ENCODE results near the gene RTN4.
"Not testable (repeated sequence)": the region's sequence is repeated elsewhere in the genome, so short reads cannot be mapped to it uniquely, and the experiment has no call there.

The RTN4 gene

DNA sequence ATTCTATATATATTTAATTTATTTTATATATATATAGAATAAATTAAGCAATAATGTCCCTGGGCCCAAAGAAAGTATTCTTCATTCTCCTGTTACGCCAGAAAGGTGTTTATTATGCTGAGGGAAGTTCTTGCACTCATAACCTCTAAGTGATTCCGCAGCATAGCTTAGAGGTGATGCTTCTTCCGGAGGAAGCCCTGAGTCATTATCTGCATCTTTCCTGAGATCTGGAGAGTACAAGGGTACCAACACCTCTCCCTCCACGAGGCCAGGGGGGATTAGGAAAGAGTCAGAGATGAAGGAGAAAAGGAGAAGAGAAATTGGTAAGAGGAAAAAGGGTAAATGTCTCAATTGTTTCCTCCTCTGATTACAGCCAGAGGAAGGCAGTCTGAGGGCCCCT lies 43.1 kb upstream of the RTN4 start:
- Histone ChIP-seq H3K36me3 (ENCODE audit: control insufficient read depth, insufficient read depth, low read length) (no peaks in the 10 kb centered on the region), H3K4me3 (replicated peaks; ENCODE audit: low read depth, low read length) (no peak overlapping the region), H3K27me3 (replicated peaks; ENCODE audit: control insufficient read depth, insufficient read depth, low read length) (no peaks in the 10 kb centered on the region)
- TF ChIP-seq CTCF (IDR thresholded peaks at IDR 0.05; ENCODE audit: insufficient read depth, low read length, poor library complexity, severe bottlenecking), result no peak
- DNase-seq (ENCODE audit: extremely low read depth, insufficient read length), result no peak

DNA sequence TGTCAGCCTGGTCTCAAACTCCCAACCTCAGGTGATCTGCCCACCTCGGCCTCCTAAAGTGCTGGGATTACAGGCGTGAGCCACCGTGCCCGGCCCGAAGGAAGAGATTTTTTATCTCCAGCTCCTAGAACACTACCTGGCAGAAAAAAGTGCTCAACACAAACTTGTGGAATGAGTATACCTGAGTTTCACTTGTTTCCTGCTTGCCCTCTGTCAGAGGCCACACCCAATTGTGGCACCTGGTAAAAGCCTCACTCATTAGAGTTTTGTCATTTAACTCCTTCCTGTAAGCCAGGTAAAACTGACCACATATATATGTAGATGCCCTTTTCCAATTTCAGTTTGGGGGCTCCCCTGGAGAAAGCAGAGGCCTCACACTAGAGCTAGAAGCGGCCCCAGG lies 42.2 kb upstream of the RTN4 start:
- Histone ChIP-seq H3K36me3 (ENCODE audit: control insufficient read depth, insufficient read depth, low read length) (no peaks in the 10 kb centered on the region), H3K4me3 (replicated peaks; ENCODE audit: low read depth, low read length) (no peak overlapping the region), H3K27me3 (replicated peaks; ENCODE audit: control insufficient read depth, insufficient read depth, low read length) (no peaks in the 10 kb centered on the region)
- no peak for DNase-seq (ENCODE audit: extremely low read depth, insufficient read length)
- TF ChIP-seq CTCF (IDR thresholded peaks at IDR 0.05; ENCODE audit: insufficient read depth, low read length, poor library complexity, severe bottlenecking), result no peak

- not testable (repeated sequence) for H3K4me3 ChIP-seq (replicated peaks; ENCODE audit: low read depth, low read length); H3K36me3 ChIP-seq (ENCODE audit: control insufficient read depth, insufficient read depth, low read length); H3K27me3 ChIP-seq (replicated peaks; ENCODE audit: control insufficient read depth, insufficient read depth, low read length); DNase-seq (ENCODE audit: extremely low read depth, insufficient read length)
Measured at GRCh38 chr2:55091681-55092080, 41.4 kb upstream of the RTN4 start.

DNA sequence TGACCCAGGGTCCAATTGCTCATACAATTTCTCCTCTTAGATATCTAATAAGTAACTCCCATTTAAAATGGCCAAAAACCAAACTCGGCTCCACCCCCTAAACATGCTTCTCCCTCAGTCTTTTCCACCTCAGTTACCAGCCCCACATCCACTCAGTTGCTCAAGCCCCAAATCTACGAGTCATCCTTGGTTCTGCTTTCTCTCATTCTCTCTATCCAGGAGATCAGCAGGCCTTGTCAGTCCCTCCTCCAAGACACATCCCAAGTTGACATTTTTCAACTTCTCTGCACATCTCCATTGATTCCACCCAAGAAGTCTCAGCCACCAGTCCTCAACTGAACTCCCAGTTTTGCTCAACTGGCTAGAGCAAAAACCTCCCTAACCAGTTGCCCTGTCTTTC lies 40.5 kb upstream of the RTN4 start:
- TF ChIP-seq CTCF (IDR thresholded peaks at IDR 0.05; ENCODE audit: insufficient read depth, low read length, poor library complexity, severe bottlenecking), result no peak
- H3K36me3 ChIP-seq (ENCODE audit: control insufficient read depth, insufficient read depth, low read length), result no peaks in the 10 kb centered on the region
- H3K27me3 ChIP-seq (replicated peaks; ENCODE audit: control insufficient read depth, insufficient read depth, low read length), result no peaks in the 10 kb centered on the region
- no peak overlapping the region for H3K4me3 ChIP-seq (replicated peaks; ENCODE audit: low read depth, low read length)
- DNase-seq (ENCODE audit: extremely low read depth, insufficient read length), result no peak

DNA sequence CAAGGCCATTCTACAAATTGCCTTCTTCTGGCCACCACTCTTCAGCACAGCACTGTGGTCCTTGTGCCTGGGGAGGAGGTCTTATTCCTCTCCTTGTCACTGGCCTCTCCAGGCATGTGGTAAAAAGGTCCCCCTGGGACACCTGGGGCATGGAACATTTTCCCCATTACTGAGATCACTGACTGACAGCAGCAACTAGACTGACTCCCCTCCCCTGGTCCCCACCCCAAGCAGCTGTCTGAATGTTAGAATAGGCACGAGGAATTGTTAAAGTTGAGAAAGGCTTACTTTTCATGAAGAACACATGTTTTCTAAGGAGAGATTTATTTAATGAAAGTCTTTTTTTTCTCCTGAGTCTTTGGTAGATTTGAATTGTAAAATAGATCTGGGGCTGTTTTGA lies 39.5 kb upstream of the RTN4 start:
- no peak for TF ChIP-seq CTCF (IDR thresholded peaks at IDR 0.05; ENCODE audit: insufficient read depth, low read length, poor library complexity, severe bottlenecking)
- Histone ChIP-seq H3K4me3 (replicated peaks; ENCODE audit: low read depth, low read length) (no peak overlapping the region), H3K27me3 (replicated peaks; ENCODE audit: control insufficient read depth, insufficient read depth, low read length) (no peaks in the 10 kb centered on the region), H3K36me3 (ENCODE audit: control insufficient read depth, insufficient read depth, low read length) (no peaks in the 10 kb centered on the region)
- DNase-seq (ENCODE audit: extremely low read depth, insufficient read length), result no peak

GRCh38 chr2:55088400-55088799 lies 38.1 kb upstream of the RTN4 start:
- Histone ChIP-seq H3K36me3 (ENCODE audit: control insufficient read depth, insufficient read depth, low read length) (no peaks in the 10 kb centered on the region), H3K4me3 (replicated peaks; ENCODE audit: low read depth, low read length) (no peak overlapping the region), H3K27me3 (replicated peaks; ENCODE audit: control insufficient read depth, insufficient read depth, low read length) (no peaks in the 10 kb centered on the region)
- TF ChIP-seq CTCF (IDR thresholded peaks at IDR 0.05; ENCODE audit: insufficient read depth, low read length, poor library complexity, severe bottlenecking), result no peak
- no peak for DNase-seq (ENCODE audit: extremely low read depth, insufficient read length)

All from GM06990 (cell line).